HG02970 (cell line): ENCODE measurements around the gene GSG1L.

Experiments
- ATAC-seq: cut with Tn5 transposase; IDR thresholded peaks from one replicate; pipeline ENCODE4 v1.9.1; 2021; ENCODE audit warnings: mild to moderate bottlenecking, moderate library complexity, moderate number of reproducible peaks; ENCODE audit not compliant: unreplicated experiment, low FRiP score

The GSG1L gene

DNA sequence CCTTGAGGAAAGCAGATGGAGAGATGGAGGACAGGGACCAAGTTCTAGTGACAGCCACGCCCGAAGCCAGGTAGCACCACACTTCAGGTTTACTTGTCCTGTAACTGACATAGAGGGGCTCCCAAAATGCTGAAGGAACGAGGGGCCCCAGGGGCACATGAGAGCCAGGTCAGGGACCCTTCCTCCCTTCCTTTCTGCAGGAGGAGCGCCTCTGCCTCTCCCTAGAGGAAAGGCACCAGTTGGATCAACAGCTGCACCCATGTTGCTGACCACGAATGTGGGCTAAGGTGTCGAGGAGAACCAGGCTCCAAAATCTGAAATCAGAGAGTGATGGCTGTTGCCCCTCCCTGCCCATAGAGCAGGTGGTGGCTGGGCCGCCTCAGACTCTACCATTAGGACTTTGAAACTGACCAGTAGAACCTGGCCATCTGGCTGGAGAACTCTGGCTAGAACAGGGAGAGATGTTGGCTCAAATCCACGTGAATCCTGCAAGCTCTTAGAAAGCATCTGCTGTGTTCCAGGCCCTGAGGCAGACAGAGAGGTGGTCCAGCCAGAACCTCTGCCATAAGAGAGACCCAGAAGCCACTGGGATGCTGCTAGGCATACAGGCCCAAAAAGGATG lies 294.8 kb downstream of the GSG1L start:
- no peak for ATAC-seq

DNA sequence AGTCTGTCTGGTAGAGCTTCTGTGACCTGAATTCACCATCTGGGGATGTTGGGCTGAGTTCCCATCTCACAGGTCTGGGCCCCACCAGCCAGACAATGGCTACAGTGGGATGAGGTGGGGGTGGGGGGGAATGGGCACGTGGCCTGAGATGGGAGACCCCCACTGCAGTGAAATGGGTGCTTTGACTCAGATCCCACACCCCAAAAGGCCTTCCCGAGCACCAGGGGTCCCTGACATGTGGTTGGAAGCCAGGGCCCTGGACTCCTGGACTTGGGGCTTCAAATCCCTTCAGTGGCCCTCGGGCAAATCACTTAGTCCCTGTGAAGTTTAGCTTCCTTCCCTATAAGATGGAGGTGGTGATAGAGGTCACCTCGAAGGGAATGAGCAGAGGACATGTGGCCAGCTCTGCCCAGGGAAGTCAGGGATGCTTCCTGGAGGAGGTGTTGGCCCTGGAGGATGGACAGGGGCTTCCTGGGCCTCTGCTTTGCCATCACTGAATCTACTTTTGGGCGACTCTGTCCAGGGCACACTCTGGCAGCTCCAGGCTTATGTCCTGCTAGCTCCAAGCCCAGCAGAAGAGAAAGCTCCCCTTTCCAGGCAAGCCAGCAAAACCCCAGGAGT lies 295.4 kb downstream of the GSG1L start:
- ATAC-seq: no peak

DNA sequence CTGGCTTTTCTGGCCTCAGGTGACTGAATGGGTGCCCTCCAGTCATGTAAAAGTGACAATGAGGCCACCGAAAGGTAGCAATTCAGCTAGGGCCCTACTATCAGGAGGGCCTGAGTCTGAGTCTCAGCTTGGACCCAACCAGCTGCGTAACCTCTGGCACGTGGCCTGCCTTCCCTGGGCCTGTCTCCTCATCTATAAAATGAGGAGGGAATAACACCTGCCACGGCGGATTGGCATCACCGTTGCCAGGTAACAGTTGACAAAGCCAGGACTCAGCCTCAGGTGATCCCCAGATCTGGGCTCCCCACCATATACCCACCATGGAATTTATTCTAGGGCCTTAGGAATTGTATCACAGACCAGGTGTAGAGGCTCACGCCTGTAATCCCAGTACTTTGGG lies 296.4 kb downstream of the GSG1L start:
- ATAC-seq: no peak

DNA sequence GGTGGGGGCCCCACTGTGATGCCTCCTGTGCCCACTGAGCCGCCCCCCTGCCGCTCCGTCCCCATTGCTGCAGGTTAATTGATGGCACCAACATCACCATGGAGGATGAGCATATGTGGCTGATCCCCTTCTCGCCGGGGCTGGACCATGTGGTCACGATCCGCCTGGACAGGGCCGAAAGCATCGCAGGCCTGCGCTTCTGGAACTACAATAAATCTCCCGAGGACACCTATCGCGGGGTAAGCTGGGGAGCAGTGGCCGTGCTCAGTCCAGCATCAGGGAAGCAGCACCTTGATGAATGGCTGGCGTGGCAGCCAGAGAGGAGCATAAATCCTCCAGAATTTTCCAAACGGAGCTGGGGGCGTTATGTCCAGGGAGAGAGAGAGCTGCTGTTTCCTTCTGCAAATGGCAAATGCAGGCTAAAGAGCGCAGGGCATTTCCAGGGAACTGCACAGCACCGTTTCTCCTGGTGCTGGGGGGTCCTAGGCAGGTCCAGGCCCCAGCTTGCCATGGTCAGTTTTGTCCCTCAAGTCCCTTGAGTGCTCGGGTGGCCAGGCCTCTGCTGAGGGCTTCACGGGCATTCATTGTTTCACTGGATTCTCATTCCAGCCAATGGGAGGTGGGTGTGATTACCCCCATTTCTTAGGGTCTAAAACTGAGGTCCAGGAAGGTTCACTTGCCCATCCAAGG lies 297.1 kb downstream of the GSG1L start:
- no peak for ATAC-seq

DNA sequence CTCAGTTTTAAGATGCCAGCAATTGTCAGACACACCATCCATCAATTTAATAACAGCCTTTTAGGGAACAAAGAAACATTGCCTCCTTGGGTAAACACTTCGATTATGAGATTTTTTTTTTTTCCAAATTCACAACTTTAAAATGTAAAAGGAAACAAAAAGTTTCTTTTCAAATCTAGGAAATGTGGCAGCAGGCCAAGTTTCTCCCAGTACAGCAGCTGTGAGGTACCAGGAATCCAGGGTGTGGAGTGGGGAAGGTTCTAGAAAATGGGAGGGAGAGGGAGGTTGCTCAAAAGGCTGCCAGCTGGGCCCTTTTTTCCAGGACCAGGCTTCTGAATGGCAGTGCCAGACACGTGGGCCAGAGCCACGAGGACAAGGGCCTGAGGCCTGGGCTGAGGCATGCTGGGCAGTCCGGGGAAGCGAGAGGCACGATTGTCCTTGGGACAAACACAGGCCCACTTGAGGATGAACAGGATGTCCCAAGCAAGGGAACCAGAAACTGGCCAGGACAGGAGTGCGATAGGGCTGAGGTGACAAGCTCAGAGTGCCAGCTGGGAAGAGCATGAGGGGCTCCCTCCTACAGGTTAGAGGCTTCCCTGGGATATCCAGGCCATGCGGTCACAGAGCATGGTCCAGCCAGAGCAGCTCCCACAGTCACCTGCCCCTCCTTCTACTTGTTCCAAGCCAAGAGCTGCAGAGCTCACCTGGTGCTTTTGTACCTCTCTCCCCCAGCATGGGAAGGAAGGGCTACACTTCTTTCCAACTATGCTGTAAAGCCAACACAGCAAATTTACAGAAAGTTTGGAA lies 298.4 kb downstream of the GSG1L start:
- ATAC-seq: no peak

DNA sequence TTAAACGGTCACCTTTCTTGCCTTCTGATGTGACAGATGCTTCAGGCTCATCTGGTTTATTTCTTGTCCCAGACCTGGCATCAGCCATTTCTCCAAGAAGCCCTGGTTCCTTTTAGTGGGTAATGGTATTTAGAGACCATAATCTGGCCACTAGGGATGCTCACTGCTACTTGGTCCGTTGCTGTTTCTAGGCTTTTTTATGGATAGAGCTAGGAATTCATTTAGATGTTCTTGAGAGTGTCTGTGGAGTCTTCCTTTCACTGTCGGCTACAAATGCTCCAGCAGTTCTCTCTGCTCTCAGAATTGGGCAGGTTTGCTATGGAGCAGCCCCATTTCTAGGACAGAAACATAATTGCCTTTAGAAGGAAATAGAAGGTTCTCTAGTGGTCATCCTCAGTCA lies 299.1 kb downstream of the GSG1L start:
- ATAC-seq: no peak

DNA sequence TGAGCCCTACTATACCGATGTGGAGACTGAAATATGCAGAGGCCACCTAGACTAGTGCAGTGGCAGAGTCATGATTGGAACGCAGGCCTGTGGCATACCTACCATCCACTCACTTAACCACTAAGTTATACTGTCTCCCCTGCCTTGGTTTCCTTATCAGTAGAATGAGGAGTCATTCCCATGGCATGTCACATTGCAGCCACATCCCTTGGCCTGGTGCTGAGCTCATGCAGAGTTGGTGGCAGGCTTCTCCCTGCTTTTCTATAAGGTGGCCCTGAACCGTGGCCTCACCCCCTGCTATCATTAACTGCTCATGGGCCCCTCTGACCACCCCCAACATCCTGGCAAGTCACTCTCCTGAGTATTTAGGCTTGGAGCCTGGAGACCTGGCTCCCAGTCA lies 301.1 kb downstream of the GSG1L start:
- no peak for ATAC-seq

DNA sequence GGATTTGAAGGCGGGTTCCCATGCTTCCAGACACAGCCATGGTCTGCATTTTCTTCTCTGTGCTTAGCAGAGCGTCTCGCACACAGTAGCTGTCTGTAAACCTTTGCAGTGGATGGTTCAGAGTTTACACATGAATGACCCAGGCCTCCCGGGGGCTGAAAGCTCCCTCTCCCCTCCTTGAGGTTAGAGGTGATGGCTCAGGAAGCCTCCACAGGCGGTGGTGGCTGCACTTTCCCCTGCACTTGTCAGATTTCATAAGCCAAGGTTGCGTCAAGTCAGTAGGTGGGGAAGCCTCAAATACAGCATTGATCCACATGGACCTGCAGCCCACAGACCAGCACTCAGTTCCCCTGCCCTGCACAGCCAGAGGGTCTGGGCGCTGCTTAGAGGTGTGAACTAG lies 301.7 kb downstream of the GSG1L start:
- no peak for ATAC-seq

DNA sequence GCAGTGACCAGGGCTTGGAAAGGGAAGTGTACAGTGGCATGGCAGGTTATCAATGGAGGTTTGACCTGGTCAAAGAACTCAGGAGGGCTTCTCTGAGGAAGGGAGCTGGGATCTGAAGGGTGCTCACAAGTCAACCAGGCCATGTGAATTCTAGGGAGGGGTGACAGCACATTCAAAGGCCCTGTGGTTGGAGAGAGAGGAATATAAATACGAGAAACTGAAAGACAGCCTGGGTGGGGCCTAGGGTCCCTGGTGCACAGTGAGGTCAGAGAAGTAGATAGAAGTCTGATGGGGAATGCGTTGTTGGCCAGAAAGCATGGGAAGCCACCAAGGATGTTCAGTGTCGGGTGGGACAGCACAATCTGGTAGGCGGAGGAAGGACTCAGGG lies 302.7 kb downstream of the GSG1L start:
- no peak for ATAC-seq

DNA sequence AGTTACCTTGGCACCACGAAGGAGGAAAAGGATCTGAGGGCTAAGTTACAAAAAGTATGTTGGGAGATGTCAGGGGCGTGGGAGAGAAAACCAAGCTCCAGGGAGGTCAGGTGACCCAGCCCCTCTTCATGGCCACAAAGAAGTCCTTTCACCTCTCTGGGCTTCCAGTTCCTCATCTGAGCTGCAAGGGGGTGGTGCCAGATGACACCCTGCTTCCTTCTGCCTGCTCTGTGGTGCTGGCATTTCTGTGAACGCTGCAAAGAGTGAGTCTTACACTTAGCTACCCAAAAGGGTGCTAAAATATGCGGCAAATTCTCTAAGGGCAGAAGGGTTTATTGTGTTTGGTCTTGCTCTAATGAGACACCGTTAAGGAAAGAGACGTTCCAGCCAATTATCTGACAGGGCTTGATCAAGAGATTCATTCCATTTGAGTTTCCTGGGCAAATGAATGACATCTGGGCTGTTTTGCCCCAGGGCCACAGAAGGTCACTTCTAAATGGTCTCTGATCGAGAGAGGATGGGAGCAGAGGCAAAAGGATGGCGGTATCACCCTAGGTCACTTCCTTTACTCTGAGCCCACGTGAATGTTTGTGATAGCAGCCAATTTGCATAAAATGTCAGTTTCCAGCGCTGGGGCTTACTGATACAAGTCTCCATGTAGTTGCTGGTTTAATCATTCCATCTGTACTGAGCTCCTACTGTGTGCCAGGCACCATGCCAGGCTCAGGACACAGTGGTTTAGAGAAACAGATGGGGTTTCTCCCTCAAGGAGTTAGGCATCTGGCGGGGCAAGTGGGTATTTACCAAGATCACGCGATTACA lies 303.3 kb downstream of the GSG1L start:
- ATAC-seq: no peak

DNA sequence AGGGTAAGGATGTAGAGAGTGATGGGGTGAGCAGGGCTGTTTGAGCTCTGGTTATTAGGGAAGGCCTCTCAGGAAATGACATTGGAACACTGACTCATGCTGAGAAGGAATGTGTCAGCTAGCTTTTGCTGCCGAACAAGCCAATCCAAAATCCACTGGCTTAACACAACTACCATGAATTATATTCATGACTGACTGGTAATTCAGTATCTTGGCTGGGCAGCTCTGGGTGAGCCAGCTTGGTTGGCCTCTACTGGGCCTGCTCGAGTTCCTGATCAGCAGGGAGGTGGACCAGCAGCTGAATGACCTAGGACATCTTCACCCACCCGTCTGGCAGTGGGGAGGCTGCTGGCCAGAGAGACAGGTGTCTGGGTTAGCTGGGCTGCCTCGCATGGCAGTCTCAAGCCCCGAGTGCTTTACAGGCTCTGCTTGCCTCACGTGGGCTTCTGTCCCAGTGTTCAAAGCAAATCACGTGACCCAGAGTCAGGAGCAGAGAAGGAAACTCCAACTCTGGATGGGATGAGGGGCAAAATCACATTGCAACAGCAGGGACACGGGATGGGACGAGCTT lies 304.1 kb downstream of the GSG1L start:
- ATAC-seq: no peak

DNA sequence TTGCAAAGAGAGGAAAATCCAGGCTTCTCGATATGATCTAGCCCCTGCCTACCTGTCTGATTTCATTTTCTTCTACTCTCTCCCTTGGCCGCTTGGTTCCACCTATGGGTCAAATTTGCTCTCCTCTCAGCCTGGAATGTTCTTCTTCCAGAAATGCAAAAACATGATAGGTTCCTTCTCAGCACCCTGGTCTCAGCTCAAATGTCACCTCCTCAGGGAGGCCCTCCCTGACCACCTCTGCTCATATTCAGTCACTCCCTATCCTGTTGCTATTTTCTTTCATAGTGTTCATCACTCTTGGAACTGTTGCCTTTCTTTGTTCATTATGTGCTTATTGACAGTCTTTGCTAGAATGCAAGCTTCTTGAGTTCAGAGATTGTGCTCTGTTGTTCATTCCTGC lies 305.0 kb downstream of the GSG1L start:
- no peak for ATAC-seq

DNA sequence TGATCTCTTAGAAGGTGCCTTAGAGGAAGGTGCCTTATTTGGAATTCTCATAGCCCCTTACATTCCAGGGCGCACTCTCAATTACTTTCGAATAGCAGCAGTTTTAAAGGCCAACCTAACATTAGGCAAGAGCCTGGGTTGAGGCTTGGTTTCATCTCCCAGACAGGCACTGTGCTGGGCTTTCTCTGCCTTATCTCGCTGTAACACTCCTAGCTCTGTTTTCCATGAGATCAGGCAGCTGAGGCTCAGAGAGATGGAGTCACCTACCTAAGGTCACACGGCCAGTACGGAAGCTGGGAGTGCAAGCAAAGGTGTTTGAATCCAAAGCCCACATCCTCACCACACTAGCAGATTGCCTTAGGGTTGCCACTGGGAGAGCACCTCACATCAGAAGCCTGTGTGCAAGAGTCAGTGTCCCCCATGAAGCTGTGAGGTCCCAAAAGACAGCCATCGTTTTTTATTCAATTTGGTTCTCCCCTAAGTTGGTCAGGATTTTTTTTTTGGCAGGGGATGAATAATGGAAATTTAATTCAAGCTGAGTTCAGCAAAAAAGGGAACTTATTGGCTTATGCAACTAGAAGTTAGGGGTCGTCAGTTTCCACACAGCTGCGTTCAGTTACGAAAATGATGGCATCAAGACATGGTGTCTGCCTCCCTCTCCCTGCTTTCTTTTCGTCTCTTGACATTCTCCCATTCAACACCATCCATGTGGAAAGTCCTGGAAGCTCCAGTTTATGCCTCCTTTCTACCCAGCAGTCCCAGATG lies 307.1 kb downstream of the GSG1L start:
- no peak for ATAC-seq

DNA sequence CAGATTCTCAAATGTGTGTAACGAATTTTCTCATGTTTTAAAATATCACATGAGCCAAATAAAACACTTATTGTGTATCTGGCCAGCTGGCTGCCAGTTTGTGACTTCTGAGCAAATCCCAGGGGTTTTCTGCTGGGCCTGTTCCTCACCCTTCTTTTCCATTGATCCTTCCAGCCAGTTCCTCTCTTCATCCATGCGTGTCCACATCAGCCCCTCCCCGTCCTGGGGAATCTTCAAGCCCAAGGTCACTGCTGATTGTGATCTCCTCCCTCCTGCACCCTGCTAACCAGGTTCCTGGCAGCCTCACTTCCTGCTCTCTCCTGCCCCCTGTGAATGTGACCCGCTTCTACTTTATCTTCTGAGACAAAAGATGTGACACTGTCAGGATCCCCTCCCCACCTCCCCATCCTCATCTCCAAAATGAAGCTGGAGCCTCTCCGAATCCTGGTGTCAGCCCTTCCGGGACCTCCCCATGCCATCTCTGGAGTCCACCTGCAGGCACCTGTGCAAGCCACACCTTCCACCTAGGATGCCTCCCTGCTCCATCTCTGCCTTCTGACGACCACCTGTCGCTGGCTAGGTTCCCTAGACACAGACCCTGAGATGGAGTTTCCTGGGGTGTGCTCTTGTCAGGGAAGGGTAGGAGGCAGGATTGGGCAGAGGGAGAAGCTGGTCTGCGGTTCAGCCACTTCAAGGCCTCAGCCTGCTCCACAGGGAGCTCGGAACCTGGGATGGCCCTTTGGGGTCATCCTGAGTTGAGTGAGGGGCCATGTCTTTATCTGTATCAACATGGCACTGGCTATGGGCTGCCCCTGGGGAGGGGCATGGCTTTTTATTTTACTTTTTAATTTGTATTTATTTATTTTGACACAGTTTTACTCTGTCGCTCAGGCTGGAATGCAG lies 308.5 kb downstream of the GSG1L start:
- ATAC-seq: no peak

DNA sequence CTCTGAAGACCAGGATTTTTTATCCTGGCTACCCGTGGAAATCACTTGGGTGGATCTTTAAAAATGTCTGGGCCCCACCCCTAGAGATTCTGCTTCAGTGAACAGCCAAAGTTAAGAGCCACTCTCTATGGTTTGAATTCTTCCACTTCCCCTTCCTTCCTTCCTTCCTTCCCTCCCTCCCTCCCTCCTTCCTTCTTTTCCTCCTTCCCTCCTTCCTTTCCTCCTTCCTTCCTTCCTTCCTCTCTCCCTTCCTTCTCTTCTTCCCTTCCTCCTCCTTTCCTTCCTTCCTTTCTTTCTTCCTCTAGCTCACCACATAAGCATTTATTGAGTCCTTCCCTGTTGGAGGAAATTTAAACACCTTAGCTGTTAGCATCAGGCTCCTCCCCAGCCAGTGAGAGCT lies 310.0 kb downstream of the GSG1L start:
- no peak for ATAC-seq

DNA sequence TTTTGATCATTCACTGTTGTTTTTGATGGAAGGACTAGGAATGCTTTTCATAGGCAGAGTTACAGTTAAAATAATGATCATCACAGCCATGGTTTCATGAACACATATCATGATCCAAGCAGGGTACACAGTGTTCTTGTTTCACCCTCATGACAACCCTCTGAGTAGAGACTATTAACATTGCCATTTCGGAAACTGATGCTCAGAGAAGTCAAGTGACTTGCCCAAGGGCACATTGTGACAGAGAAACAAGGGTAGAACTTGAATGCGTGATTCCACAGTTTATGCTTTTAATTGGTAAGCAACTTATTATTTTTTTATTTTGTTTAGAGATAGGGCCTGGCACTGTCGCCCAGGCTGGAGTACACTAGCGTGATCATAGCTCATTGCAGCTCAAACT lies 311.3 kb downstream of the GSG1L start:
- ATAC-seq: no peak

DNA sequence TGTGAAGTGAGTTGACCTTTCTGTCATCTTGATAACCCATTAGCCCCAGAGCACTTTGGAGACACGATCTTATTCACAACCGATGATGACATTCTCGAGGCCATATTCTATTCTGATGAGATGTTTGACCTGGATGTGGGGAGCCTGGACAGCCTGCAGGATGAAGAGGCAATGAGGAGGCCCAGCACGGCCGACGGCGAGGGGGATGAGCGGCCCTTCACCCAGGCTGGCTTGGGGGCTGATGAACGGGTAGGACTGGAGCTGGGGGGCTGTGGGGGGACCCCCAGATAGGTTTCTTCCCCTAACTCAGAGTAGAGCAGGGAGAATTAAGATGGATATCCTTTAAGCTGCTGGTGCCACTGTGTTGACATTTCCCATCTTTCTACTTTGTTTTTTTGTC lies 311.8 kb downstream of the GSG1L start:
- no peak for ATAC-seq

DNA sequence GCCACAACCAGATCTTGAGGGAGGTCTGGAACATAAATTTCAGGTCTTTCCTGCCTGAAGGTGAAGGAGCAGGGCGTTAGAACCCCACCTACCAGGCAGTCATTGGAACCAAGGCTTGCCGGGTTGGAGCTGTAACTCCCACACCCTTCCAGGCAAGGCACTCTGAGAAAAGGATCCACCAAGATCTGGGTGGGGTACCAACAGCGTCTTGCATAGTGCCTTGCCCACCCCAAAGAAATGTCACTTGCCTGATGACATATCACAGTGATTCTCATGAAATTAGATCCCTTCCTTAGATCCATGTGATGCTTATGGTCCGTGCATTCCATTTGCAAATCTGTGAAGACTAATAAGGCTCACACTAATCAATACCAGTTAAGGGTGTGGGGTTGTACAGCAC lies 312.3 kb downstream of the GSG1L start:
- no peak for ATAC-seq
